Gastrocnemius medialis (tissue), 4 donors: ENCODE data around the gene WNT11. TPM values are rescaled to one million over a fixed set of nuclear protein-coding genes. Genes with fewer than 3 reads are reported as not detected.

Experiments
- ATAC-seq, 2 donors: fragments of 150-250 bp; one replicate each; pipeline ENCODE4 v1.9.1; 2016
- DNase-seq, 2 donors: peaks; one replicate each; pipeline ENCODE4 v3.0.0-alpha.2; 2019
- H3K27ac ChIP-seq, 4 donors: fragments of 200-600 bp; sonication (generic); 1 replicate in 1 of 4; 2 replicates in 3 of 4; pipeline ENCODE4 v1.5.1; 2016 to 2018; ENCODE audit warnings: mild to moderate bottlenecking in 2 of 4, moderate library complexity in 1 of 4
- H3K27me3 ChIP-seq, 3 donors: fragments of 200-600 bp; sonication (generic) in 2 of 3; 1 replicate in 1 of 3; 2 replicates in 2 of 3; pipeline versions ENCODE4 v1.5.1 to v1.6.0; 2016 to 2019; ENCODE audit warnings: mild to moderate bottlenecking in 1 of 3, moderate library complexity in 1 of 3
- H3K36me3 ChIP-seq, 2 donors: fragments of 200-600 bp; sonication (generic) in 1 of 2; one replicate each; pipeline ENCODE4 v1.5.1; 2017 to 2018
- H3K4me1 ChIP-seq, 2 donors: fragments of 200-600 bp; sonication (generic) in 1 of 2; one replicate each; pipeline ENCODE4 v1.5.1; 2016 to 2017; ENCODE audit warnings: mild to moderate bottlenecking in 2 of 2
- H3K4me3 ChIP-seq, 4 donors: fragments of 200-600 bp; sonication (generic) in 3 of 4; 1 replicate in 1 of 4; 2 replicates in 3 of 4; pipeline ENCODE4 v1.5.1; 2016 to 2019; ENCODE audit warnings: mild to moderate bottlenecking in 2 of 4
- H3K9me3 ChIP-seq, 3 donors: fragments of 200-600 bp; sonication (generic) in 2 of 3; 1 replicate in 1 of 3; 2 replicates in 2 of 3; pipeline ENCODE4 v1.5.1; 2016 to 2019
- POLR2A ChIP-seq, 2 donors: fragments of 450-650 bp; IDR thresholded peaks; one replicate each; pipeline ENCODE4 v1.6.1; 2017; ENCODE audit warnings: antibody characterized with exemption in 2 of 2, mild to moderate bottlenecking in 2 of 2, moderate library complexity in 2 of 2
- in situ Hi-C, 4 donors: fragments of 200-750 bp; cut with MboI; loops; one replicate each; pipeline versions ENCODE4 v1.15.0 to v1.8.0; 2017; ENCODE audit warnings: low sequenced_read_pairs in 4 of 4
- intact Hi-C: fragments of 100-400 bp; cut with DNase I; formaldehyde crosslinking; loops from one replicate; pipeline ENCODE4 v1.15.1; 2023; ENCODE audit warnings: low total_unique reads
- total RNA-seq, 4 donors: library from RNA; depleted of rRNA; stranded (reverse); fragments of >200 nt; gene quantifications; one replicate each; pipeline versions ENCODE4 v1.1.0 to v1.2.3, GENCODE V29; 2016
- TF ChIP-seq, protein P1 (sequence below), 5 experiments: fragments of 450-650 bp in 3 of 5; fragments of 200-600 bp in 2 of 5; sonication (generic) in 2 of 5; IDR thresholded peaks in 4 of 5; conservative IDR thresholded peaks in 1 of 5; 1 replicate in 4 of 5; 2 replicates in 1 of 5; pipeline ENCODE4 v1.5.1; 2016 to 2019; ENCODE audit warnings: antibody characterized with exemption in 5 of 5, mild to moderate bottlenecking in 3 of 5, moderate library complexity in 3 of 5

Gene WNT11
- total RNA-seq: 1 to 10 TPM; 2.9 to 6.5 (median 4.0) TPM

DNA sequence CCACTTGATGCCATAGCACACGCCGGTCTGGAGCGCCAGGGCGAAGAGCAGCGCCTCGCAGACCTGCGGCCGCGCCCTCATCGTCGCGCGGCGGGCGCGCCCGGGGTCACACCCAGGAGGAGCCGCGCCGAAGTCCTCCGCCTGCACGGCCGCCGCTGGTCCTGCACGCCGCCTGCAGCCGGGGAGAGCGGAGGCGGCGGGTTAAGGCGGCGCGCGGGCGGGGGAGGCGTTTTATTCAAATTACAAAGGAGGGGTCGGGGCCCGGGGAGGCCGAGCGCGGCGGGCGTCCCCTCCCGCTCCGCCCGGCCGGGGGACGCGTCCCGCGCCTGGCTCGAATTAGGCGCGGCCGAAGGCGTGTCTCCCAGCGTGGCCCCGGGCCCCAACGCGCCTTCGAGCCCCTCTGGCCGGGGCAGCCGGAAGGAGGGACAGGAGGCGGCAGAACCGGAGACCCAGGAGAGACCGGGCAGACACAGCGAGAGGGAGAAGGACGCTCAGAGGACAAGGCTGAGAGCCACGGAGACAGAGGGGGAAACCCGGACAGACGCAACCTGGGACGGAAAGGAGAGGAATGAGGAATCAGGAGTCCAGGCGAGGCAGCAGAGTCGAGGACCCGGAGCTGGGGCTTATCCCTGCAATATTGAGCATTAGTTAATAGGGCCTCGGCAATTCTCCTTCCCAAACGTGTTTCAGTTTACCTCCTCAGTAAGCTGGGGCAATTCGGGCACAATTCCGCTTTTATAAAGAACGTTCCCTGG is at the start of gene WNT11:
TSS of gene WNT11 (minus strand) at position 176 of the 755 bp plus-strand sequence. CDS start at position 81, 95 bp downstream.
- peaks cover 7 to 23% of the 10 kb centered on the region in 2 donors for H3K4me1 ChIP-seq
- DNase-seq: peak in 1 of 2 donors; percentile 42
- TF ChIP-seq, protein P1, sequence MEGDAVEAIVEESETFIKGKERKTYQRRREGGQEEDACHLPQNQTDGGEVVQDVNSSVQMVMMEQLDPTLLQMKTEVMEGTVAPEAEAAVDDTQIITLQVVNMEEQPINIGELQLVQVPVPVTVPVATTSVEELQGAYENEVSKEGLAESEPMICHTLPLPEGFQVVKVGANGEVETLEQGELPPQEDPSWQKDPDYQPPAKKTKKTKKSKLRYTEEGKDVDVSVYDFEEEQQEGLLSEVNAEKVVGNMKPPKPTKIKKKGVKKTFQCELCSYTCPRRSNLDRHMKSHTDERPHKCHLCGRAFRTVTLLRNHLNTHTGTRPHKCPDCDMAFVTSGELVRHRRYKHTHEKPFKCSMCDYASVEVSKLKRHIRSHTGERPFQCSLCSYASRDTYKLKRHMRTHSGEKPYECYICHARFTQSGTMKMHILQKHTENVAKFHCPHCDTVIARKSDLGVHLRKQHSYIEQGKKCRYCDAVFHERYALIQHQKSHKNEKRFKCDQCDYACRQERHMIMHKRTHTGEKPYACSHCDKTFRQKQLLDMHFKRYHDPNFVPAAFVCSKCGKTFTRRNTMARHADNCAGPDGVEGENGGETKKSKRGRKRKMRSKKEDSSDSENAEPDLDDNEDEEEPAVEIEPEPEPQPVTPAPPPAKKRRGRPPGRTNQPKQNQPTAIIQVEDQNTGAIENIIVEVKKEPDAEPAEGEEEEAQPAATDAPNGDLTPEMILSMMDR (IDR thresholded peaks at IDR 0.05 in 4 of 5, conservative IDR thresholded peaks at IDR 0.05 in 1 of 5): peak in 1 of 5 experiments; percentile 15
- no peak for TF ChIP-seq POLR2A (IDR thresholded peaks at IDR 0.05)
- H3K36me3 ChIP-seq: no peaks in the 10 kb centered on the region
- peak within 1 kb of the TSS; percentile 64 to 94 (median 77) for H3K4me3 ChIP-seq
- intact Hi-C loops: loop anchor here (1.0 to 10.0 kb wide), 5 partner anchors 20 to 310 kb away; partner anchors contain the start of genes EMSY, GVQW3 and THAP12
- ATAC-seq: peak in 1 of 2 donors; percentile 2
- in situ Hi-C loops: loop anchor here in 2 of 4 donors (10.0 kb wide), 1 partner anchor 108 kb away; no protein-coding TSS in a partner anchor
- no peaks in the 10 kb centered on the region for H3K9me3 ChIP-seq
- no peaks in the 10 kb centered on the region for H3K27me3 ChIP-seq
- peak within 1 kb of the TSS; percentile 35 to 90 (median 76) for H3K27ac ChIP-seq

DNA sequence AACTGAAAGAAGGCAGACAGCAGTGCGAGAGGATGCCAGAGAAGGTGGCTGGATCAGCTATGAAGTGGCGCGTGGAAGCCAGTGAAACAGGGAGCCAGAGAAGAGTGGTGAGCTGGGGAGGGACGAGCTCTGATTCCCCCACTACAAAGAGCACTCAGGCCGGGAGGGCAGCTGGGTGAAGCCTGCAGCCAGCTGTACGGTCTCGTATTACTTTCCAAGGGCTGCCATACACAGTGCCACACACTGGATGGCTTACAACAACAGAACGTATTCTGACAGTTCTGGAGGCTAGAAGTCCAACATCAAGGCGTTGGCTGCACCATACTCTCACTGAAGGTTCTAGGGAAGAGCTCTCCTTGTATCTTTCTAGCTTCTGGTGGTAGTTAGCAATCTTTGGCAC is 47.1 kb upstream of the WNT11 start:
- intact Hi-C loops (no loop called here), in situ Hi-C loops (no loop called here)
- ATAC-seq (peak; percentile 49 to 67), DNase-seq (no peak)
- H3K27ac ChIP-seq: no peak overlapping the region
- no peaks in the 10 kb centered on the region for H3K9me3 ChIP-seq
- no peaks in the 10 kb centered on the region for H3K27me3 ChIP-seq
- no peak overlapping the region for H3K4me3 ChIP-seq
- no peak for TF ChIP-seq POLR2A (IDR thresholded peaks at IDR 0.05)
- TF ChIP-seq, protein P1 (IDR thresholded peaks at IDR 0.05 in 4 of 5, conservative IDR thresholded peaks at IDR 0.05 in 1 of 5): no peak
- H3K4me1 ChIP-seq: no peaks in the 10 kb centered on the region
- no peaks in the 10 kb centered on the region for H3K36me3 ChIP-seq

DNA sequence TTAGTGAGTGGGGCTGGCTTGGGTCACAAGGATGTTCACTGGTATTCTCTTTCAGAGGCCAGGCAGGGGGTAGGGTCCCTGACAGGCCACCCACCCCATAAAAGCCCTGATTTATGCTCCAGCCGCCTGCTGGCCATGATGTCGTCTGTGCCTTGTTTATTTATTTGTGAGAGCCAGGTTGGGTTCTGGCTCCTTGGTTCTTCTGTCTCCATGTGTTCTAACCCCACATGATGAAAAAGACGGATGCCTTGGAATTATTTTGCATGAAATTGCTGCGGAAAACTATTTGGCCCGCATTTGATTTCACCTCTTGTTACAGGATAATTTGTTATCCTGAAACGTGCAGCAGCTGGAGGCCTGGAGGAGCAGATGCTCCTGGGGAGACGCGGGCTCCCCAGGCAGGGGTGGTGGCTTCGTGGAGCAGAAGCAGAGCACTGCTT is 46.3 kb upstream of the WNT11 start:
- no peak for TF ChIP-seq POLR2A (IDR thresholded peaks at IDR 0.05)
- TF ChIP-seq, protein P1 (IDR thresholded peaks at IDR 0.05 in 4 of 5, conservative IDR thresholded peaks at IDR 0.05 in 1 of 5): no peak
- no peak overlapping the region for H3K27ac ChIP-seq
- in situ Hi-C loops: no loop called here

DNA sequence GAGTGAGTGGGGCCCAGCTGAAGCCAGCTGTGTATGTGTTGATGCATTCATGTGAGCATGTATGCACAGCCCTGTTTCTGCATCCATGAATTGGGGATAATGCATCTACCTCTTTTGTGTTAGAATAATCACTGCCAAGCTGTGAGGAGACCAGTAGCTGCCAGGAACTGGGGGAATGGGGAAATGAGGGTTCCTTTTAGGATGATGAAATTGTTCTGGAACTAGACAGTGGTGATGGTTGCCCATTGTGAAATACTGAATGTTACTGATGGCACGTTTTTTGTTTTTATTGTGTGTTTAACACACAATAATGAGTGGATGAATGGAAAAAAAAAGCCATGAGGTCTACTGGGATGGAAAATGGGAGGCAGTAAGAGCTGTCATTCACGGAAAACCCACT is 45.3 kb upstream of the WNT11 start:
- in situ Hi-C loops: no loop called here
- no peaks in the 10 kb centered on the region for H3K4me1 ChIP-seq
- TF ChIP-seq POLR2A (IDR thresholded peaks at IDR 0.05): no peak
- TF ChIP-seq, protein P1 (IDR thresholded peaks at IDR 0.05 in 4 of 5, conservative IDR thresholded peaks at IDR 0.05 in 1 of 5): no peak
- H3K27ac ChIP-seq: peak overlapping the region in 2 of 4 donors; percentile 28 to 46
- no peaks in the 10 kb centered on the region for H3K36me3 ChIP-seq
- H3K4me3 ChIP-seq: no peak overlapping the region
- H3K9me3 ChIP-seq: no peaks in the 10 kb centered on the region
- no peaks in the 10 kb centered on the region for H3K27me3 ChIP-seq
- peak in 1 of 2 donors; percentile 30 for DNase-seq
- peak; percentile 73 to 77 for ATAC-seq
- intact Hi-C loops: no loop called here

More for the DNA sequence above, 46.3 kb upstream of the WNT11 start:
- intact Hi-C loops: no loop called here
- no peaks in the 10 kb centered on the region for H3K36me3 ChIP-seq
- no peaks in the 10 kb centered on the region for H3K9me3 ChIP-seq
- DNase-seq: no peak
- ATAC-seq: no peak
- H3K4me3 ChIP-seq: no peak overlapping the region
- no peaks in the 10 kb centered on the region for H3K4me1 ChIP-seq
- H3K27me3 ChIP-seq: no peaks in the 10 kb centered on the region
